GM19397 (cell line): ENCODE results near the gene ZNF229.
"Not testable (repeated sequence)": the region's sequence is repeated elsewhere in the genome, so short reads cannot be mapped to it uniquely, and the experiment has no call there.

ENCODE experiments used
- ATAC-seq: cut with Tn5 transposase; IDR thresholded peaks from one replicate; pipeline ENCODE4 v1.9.1; 2021; ENCODE audit warnings: mild to moderate bottlenecking, moderate library complexity; ENCODE audit not compliant: unreplicated experiment

ZNF229 gene

GRCh38 chr19:44447916-44448674 lies at the start of gene ZNF229:
ZNF229 (minus strand) TSS chr19:44448472; CDS start chr19:44442847, 5,625 bp downstream.
- no peak for ATAC-seq

- no peak for ATAC-seq
Observed at GRCh38 chr19:44496711-44497110, 48.4 kb upstream of the ZNF229 start.

- ATAC-seq: no peak
Observed at GRCh38 chr19:44476559-44477408, 28.5 kb upstream of the ZNF229 start.

- ATAC-seq: not testable (repeated sequence)
Observed at GRCh38 chr19:44468730-44469129, 20.5 kb upstream of the ZNF229 start.

GRCh38 chr19:44462600-44463286 lies 14.5 kb upstream of the ZNF229 start:
- ATAC-seq: not testable (repeated sequence)

GRCh38 chr19:44456016-44456415 lies 7.7 kb upstream of the ZNF229 start:
- not testable (repeated sequence) for ATAC-seq

- no peak for ATAC-seq
Observed at GRCh38 chr19:44455100-44455499, 6.8 kb upstream of the ZNF229 start.

- no peak for ATAC-seq
Observed at GRCh38 chr19:44452367-44452766, 4.1 kb upstream of the ZNF229 start.

- no peak for ATAC-seq
Observed at GRCh38 chr19:44451687-44452086, 3.4 kb upstream of the ZNF229 start.

- ATAC-seq: no peak
Observed at GRCh38 chr19:44438441-44438840, 9.8 kb downstream of the ZNF229 start.

GRCh38 chr19:44435441-44435840 lies 12.8 kb downstream of the ZNF229 start:
- ATAC-seq: no peak

GRCh38 chr19:44430956-44431355 lies 17.3 kb downstream of the ZNF229 start:
- no peak for ATAC-seq

- ATAC-seq: not testable (repeated sequence)
Observed at GRCh38 chr19:44415553-44415952, 32.7 kb downstream of the ZNF229 start.

GRCh38 chr19:44401139-44402115 lies 46.8 kb downstream of the ZNF229 start, which contains the start of gene ZNF285:
ZNF285 (minus strand) TSS chr19:44401608; CDS start chr19:44397213, 4,395 bp downstream.
- ATAC-seq: peak; percentile 80

GRCh38 chr19:44389268-44389667 lies 59.0 kb downstream of the ZNF229 start:
- not testable (repeated sequence) for ATAC-seq
